ENCODE results near the gene CTBP2.

The CTBP2 gene

DNA sequence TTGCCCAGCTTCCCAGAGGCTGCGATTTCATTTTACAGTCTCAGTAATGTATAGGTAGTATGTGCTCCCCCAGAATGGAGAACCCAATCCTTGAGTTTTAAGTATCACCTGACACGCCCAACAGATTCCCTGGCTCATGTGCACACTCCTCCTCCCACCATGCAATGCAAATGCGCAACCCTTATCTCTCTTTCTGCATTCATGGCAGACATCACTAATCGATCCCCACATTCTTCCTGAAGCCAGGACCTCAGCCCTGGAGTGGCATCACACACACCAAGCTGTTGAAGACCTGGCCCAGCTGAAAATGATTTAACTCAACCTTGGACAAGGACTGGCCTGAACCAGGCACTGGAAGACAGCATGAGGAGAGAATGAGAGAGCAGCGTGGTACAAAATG, 150.0 kb downstream of the CTBP2 start:
- no CpG with 5 or more reads among the region's 5 CpGs for WGBS (ENCODE audit: extremely low coverage, insufficient coverage, low lambda C conversion rate)
- Histone ChIP-seq H3K18ac (ENCODE audit: low read length) (no peak overlapping the region), H3K79me1 (ENCODE audit: low read length) (peaks cover 50% of the 10 kb centered on the region), H3K56ac (ENCODE audit: low read length) (peak overlapping the region; percentile 42), H3K27me3 (ENCODE audit: insufficient read depth, low read length, poor library complexity) (no peaks in the 10 kb centered on the region), H3K27ac (ENCODE audit: low read depth, low read length) (no peak overlapping the region), H3K4me1 (ENCODE audit: control insufficient read depth, low read depth, low read length) (peaks cover 5% of the 10 kb centered on the region), H3K23ac (ENCODE audit: low read length) (no peak overlapping the region), H2BK15ac (replicated peaks; ENCODE audit: low read depth) (no peak overlapping the region), H3K9ac (ENCODE audit: low read length) (no peak overlapping the region), H3K36me3 (ENCODE audit: control insufficient read depth, insufficient read depth, low read length) (peaks cover 5% of the 10 kb centered on the region), H3K4me2 (ENCODE audit: low read length) (no peak overlapping the region), H4K8ac (ENCODE audit: low read depth, low read length) (no peak overlapping the region), H3K4ac (ENCODE audit: low read depth, low read length) (no peak overlapping the region), H3K79me2 (ENCODE audit: control insufficient read depth, insufficient read depth, low read length) (peaks cover 81% of the 10 kb centered on the region), H3K4me3 (ENCODE audit: low read length) (no peak overlapping the region), H4K5ac (ENCODE audit: low read length) (no peak overlapping the region), H2AK5ac (ENCODE audit: low read length) (no peak overlapping the region), H2BK120ac (ENCODE audit: low read depth, low read length) (no peak overlapping the region), H2BK5ac (ENCODE audit: low read length) (no peak overlapping the region)
- DNase-seq: peak; percentile 66

DNA sequence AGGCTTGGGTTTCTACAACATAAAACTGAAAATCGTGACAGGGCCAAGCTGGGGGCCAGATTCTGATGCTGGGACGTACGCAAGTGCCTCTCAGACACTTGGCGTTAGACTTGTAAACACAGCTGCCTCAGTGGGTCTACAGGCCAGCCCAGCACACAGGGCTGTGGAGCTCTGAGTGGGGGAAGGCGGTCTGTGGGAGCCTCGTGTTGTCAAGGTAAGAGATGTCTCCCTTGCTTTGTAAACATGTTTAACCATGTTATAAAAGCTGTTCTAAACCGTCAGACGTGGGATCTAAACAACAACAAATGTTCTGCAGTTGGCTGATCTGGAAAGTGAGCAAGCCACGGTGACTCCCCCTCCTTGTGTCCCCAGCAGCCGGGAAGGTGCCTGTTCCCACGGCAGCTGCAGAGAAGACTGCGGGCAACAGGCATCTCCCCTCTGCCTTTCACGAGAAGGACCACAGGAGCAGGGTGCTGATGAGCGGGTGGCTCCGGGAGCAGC, 150.7 kb downstream of the CTBP2 start:
- no peaks in the 10 kb centered on the region for H3K27me3 ChIP-seq (ENCODE audit: insufficient read depth, low read length, poor library complexity)
- DNase-seq: no peak
- H3K18ac ChIP-seq (ENCODE audit: low read length): no peak overlapping the region
- no peak overlapping the region for H2BK120ac ChIP-seq (ENCODE audit: low read depth, low read length)
- no CpG with 5 or more reads among the region's 15 CpGs for WGBS (ENCODE audit: extremely low coverage, insufficient coverage, low lambda C conversion rate)
- H2BK15ac ChIP-seq (replicated peaks; ENCODE audit: low read depth): no peak overlapping the region
- peaks cover 48% of the 10 kb centered on the region for H3K79me1 ChIP-seq (ENCODE audit: low read length)
- no peak overlapping the region for H3K9ac ChIP-seq (ENCODE audit: low read length)
- no peak overlapping the region for H3K23ac ChIP-seq (ENCODE audit: low read length)
- no peak overlapping the region for H3K27ac ChIP-seq (ENCODE audit: low read depth, low read length)
- H2AK5ac ChIP-seq (ENCODE audit: low read length): no peak overlapping the region
- H2BK5ac ChIP-seq (ENCODE audit: low read length): no peak overlapping the region
- H3K4me3 ChIP-seq (ENCODE audit: low read length): no peak overlapping the region
- peaks cover 82% of the 10 kb centered on the region for H3K79me2 ChIP-seq (ENCODE audit: control insufficient read depth, insufficient read depth, low read length)
- no peak overlapping the region for H3K4ac ChIP-seq (ENCODE audit: low read depth, low read length)
- H4K5ac ChIP-seq (ENCODE audit: low read length): no peak overlapping the region
- H4K8ac ChIP-seq (ENCODE audit: low read depth, low read length): no peak overlapping the region
- H3K4me2 ChIP-seq (ENCODE audit: low read length): no peak overlapping the region
- H3K56ac ChIP-seq (ENCODE audit: low read length): no peak overlapping the region
- peaks cover 5% of the 10 kb centered on the region for H3K36me3 ChIP-seq (ENCODE audit: control insufficient read depth, insufficient read depth, low read length)
- H3K4me1 ChIP-seq (ENCODE audit: control insufficient read depth, low read depth, low read length): peaks cover 5% of the 10 kb centered on the region

DNA sequence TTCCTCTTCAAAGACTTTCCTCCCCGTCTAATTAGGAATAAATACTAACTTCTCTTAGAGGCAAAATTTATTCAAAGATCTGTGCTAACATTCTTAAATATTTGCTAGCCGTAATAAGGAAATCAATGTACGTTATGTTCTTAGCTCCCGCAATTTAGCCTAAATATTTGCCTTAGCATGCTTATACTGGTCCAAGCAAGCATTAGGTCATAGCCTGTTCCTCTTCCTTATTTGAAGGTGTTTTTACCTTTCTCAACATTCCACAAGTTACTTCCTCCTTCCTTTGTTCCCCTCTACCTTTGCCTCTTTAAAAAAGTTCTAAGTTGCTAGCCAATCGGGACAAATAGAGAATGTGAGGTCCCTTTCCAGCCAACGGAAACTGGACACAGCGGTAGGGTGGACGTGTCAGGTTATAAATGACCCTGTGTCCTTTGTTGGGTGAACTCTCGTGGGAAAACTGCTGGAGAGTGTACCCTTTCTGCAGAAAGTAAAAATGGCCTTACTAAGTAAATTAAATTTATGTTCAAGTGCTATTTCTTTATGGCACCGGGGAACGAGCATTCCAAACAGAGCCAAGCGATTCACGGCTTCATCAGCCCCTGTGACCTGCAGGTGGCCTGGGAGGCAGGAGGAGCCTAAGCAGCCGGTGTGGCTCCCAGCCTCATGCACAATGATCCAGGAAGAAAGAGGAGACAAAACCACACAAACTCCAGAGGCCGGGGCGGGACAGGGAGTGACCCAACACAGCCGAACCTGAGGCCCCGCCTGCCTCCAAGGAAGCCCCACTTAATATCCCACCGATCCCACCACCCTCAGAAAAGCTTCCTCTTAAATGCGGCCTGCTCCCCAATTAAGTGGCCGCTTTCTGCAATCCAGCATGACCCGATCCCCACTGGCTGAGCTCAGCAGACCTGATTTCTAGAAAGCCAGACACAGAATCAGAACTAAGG, 151.4 kb downstream of the CTBP2 start:
- peaks cover 5% of the 10 kb centered on the region for H3K36me3 ChIP-seq (ENCODE audit: control insufficient read depth, insufficient read depth, low read length)

DNA sequence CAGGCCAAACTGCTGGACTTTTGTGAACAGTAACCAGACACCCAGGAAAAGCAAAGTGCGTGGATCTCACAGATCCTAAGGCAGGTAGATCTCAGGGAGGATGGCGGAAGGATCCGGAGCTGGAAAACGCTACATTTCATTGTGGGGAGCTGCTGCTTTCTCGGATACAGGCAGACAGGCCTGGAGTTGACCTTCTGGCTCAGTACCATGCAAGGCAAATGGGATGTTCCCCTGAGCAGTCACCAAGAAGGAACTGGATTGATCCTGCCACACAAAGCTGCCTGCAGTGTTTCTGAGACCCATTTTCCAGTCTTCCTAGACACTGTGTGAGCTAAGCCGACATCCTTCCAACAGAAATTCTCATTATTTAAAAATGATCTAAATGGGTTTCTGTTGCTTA, 152.9 kb downstream of the CTBP2 start:
- peaks cover 5% of the 10 kb centered on the region for H3K4me1 ChIP-seq (ENCODE audit: control insufficient read depth, low read depth, low read length)
- H3K4me3 ChIP-seq (ENCODE audit: low read length): no peak overlapping the region
- H2AK5ac ChIP-seq (ENCODE audit: low read length): no peak overlapping the region
- no peaks in the 10 kb centered on the region for H3K27me3 ChIP-seq (ENCODE audit: insufficient read depth, low read length, poor library complexity)
- peaks cover 49% of the 10 kb centered on the region for H3K79me1 ChIP-seq (ENCODE audit: low read length)
- no CpG with 5 or more reads among the region's 6 CpGs for WGBS (ENCODE audit: extremely low coverage, insufficient coverage, low lambda C conversion rate)
- peaks cover 6% of the 10 kb centered on the region for H3K36me3 ChIP-seq (ENCODE audit: control insufficient read depth, insufficient read depth, low read length)
- no peak for DNase-seq
- H2BK15ac ChIP-seq (replicated peaks; ENCODE audit: low read depth): no peak overlapping the region
- H3K18ac ChIP-seq (ENCODE audit: low read length): no peak overlapping the region
- H3K9ac ChIP-seq (ENCODE audit: low read length): no peak overlapping the region
- H3K4me2 ChIP-seq (ENCODE audit: low read length): no peak overlapping the region
- H3K27ac ChIP-seq (ENCODE audit: low read depth, low read length): no peak overlapping the region
- no peak overlapping the region for H3K4ac ChIP-seq (ENCODE audit: low read depth, low read length)
- H2BK5ac ChIP-seq (ENCODE audit: low read length): no peak overlapping the region
- no peak overlapping the region for H2BK120ac ChIP-seq (ENCODE audit: low read depth, low read length)
- H4K8ac ChIP-seq (ENCODE audit: low read depth, low read length): no peak overlapping the region
- H3K23ac ChIP-seq (ENCODE audit: low read length): no peak overlapping the region
- H3K56ac ChIP-seq (ENCODE audit: low read length): no peak overlapping the region
- no peak overlapping the region for H4K5ac ChIP-seq (ENCODE audit: low read length)
- H3K79me2 ChIP-seq (ENCODE audit: control insufficient read depth, insufficient read depth, low read length): peaks cover 71% of the 10 kb centered on the region

More for the DNA sequence above, 151.4 kb downstream of the CTBP2 start:
- Histone ChIP-seq H3K4me3 (ENCODE audit: low read length) (no peak overlapping the region), H3K79me1 (ENCODE audit: low read length) (peaks cover 48% of the 10 kb centered on the region), H3K27ac (ENCODE audit: low read depth, low read length) (no peak overlapping the region), H3K79me2 (ENCODE audit: control insufficient read depth, insufficient read depth, low read length) (peaks cover 78% of the 10 kb centered on the region), H3K4me1 (ENCODE audit: control insufficient read depth, low read depth, low read length) (peaks cover 5% of the 10 kb centered on the region), H2AK5ac (ENCODE audit: low read length) (no peak overlapping the region), H3K23ac (ENCODE audit: low read length) (no peak overlapping the region), H3K27me3 (ENCODE audit: insufficient read depth, low read length, poor library complexity) (no peaks in the 10 kb centered on the region), H3K56ac (ENCODE audit: low read length) (peak overlapping the region; percentile 30), H2BK120ac (ENCODE audit: low read depth, low read length) (no peak overlapping the region), H3K9ac (ENCODE audit: low read length) (no peak overlapping the region), H3K4ac (ENCODE audit: low read depth, low read length) (no peak overlapping the region), H4K8ac (ENCODE audit: low read depth, low read length) (no peak overlapping the region), H4K5ac (ENCODE audit: low read length) (no peak overlapping the region), H2BK5ac (ENCODE audit: low read length) (no peak overlapping the region), H3K18ac (ENCODE audit: low read length) (no peak overlapping the region), H3K4me2 (ENCODE audit: low read length) (no peak overlapping the region), H2BK15ac (replicated peaks; ENCODE audit: low read depth) (no peak overlapping the region)
- peak; percentile 45 for DNase-seq
- WGBS (ENCODE audit: extremely low coverage, insufficient coverage, low lambda C conversion rate): no CpG with 5 or more reads among the region's 22 CpGs

DNA sequence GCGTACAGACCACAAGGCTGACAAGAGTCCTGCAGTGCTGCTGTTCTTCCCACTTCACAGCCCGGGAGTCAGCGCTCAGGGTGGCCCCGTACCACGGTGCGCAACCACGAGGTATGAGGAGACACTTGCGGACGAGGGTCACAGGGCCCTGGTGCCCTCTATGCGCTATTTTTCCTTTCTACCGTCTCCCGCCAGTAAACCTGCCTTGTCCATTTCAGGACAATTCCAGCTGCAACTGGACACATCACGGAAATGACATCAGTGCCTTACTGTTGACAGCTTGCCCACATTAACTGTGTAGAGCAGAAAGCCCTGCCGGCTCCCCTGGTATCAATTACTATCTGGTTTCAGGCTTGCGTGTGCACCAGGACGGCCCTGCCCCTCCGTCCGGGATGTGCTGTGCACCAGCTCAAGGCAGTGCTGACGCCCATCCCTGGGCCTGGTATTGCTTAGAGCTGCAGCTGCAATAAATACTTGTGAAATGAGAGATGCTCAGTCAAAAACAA, 153.4 kb downstream of the CTBP2 start:
- H2BK15ac ChIP-seq (replicated peaks; ENCODE audit: low read depth): no peak overlapping the region
- no peak overlapping the region for H3K27ac ChIP-seq (ENCODE audit: low read depth, low read length)
- no peak overlapping the region for H3K18ac ChIP-seq (ENCODE audit: low read length)
- no peak overlapping the region for H4K8ac ChIP-seq (ENCODE audit: low read depth, low read length)
- no peaks in the 10 kb centered on the region for H3K27me3 ChIP-seq (ENCODE audit: insufficient read depth, low read length, poor library complexity)
- H2AK5ac ChIP-seq (ENCODE audit: low read length): no peak overlapping the region
- no peak overlapping the region for H3K4me2 ChIP-seq (ENCODE audit: low read length)
- WGBS (ENCODE audit: extremely low coverage, insufficient coverage, low lambda C conversion rate): no CpG with 5 or more reads among the region's 19 CpGs
- peaks cover 6% of the 10 kb centered on the region for H3K36me3 ChIP-seq (ENCODE audit: control insufficient read depth, insufficient read depth, low read length)
- no peak overlapping the region for H3K4ac ChIP-seq (ENCODE audit: low read depth, low read length)
- H3K79me1 ChIP-seq (ENCODE audit: low read length): peaks cover 52% of the 10 kb centered on the region
- no peak overlapping the region for H3K56ac ChIP-seq (ENCODE audit: low read length)
- no peak overlapping the region for H2BK5ac ChIP-seq (ENCODE audit: low read length)
- no peak overlapping the region for H4K5ac ChIP-seq (ENCODE audit: low read length)
- peaks cover 5% of the 10 kb centered on the region for H3K4me1 ChIP-seq (ENCODE audit: control insufficient read depth, low read depth, low read length)
- H3K23ac ChIP-seq (ENCODE audit: low read length): no peak overlapping the region
- DNase-seq: no peak
- H3K9ac ChIP-seq (ENCODE audit: low read length): no peak overlapping the region
- peaks cover 67% of the 10 kb centered on the region for H3K79me2 ChIP-seq (ENCODE audit: control insufficient read depth, insufficient read depth, low read length)
- H2BK120ac ChIP-seq (ENCODE audit: low read depth, low read length): no peak overlapping the region
- no peak overlapping the region for H3K4me3 ChIP-seq (ENCODE audit: low read length)
